HG03064 (cell line): ENCODE results near the gene TRIO.
"Not testable (repeated sequence)": the region's sequence is repeated elsewhere in the genome, so short reads cannot be mapped to it uniquely, and the experiment has no call there.

Experiments used
- ATAC-seq: cut with Tn5 transposase; IDR thresholded peaks from one replicate; pipeline ENCODE4 v1.9.1; 2021; ENCODE audit warnings: low read depth; ENCODE audit not compliant: unreplicated experiment

Gene TRIO

GRCh38 chr5:14364576-14365472, 221.7 kb downstream of the TRIO start:
- no peak for ATAC-seq

- no peak for ATAC-seq
Measured at GRCh38 chr5:14365831-14366430, 222.8 kb downstream of the TRIO start.

GRCh38 chr5:14366763-14367162, 223.6 kb downstream of the TRIO start:
- no peak for ATAC-seq

GRCh38 chr5:14367364-14367763, 224.2 kb downstream of the TRIO start:
- ATAC-seq: no peak

- ATAC-seq: no peak
Measured at GRCh38 chr5:14369780-14370179, 226.6 kb downstream of the TRIO start.

GRCh38 chr5:14370386-14370785, 227.2 kb downstream of the TRIO start:
- ATAC-seq: no peak

- no peak for ATAC-seq
Measured at GRCh38 chr5:14373685-14374084, 230.5 kb downstream of the TRIO start.

- no peak for ATAC-seq
Measured at GRCh38 chr5:14374100-14374499, 231.0 kb downstream of the TRIO start.

GRCh38 chr5:14376789-14377188, 233.6 kb downstream of the TRIO start:
- no peak for ATAC-seq

GRCh38 chr5:14379739-14380497, 236.8 kb downstream of the TRIO start:
- ATAC-seq: no peak

- no peak for ATAC-seq
Measured at GRCh38 chr5:14380712-14381111, 237.6 kb downstream of the TRIO start.

GRCh38 chr5:14382640-14383039, 239.5 kb downstream of the TRIO start:
- ATAC-seq: no peak

- ATAC-seq: no peak
Measured at GRCh38 chr5:14383923-14384322, 240.8 kb downstream of the TRIO start.

GRCh38 chr5:14385019-14385418, 241.9 kb downstream of the TRIO start:
- no peak for ATAC-seq

GRCh38 chr5:14386884-14387624, 243.9 kb downstream of the TRIO start:
- no peak for ATAC-seq

GRCh38 chr5:14388741-14389140, 245.6 kb downstream of the TRIO start:
- ATAC-seq: no peak

GRCh38 chr5:14392552-14392951, 249.4 kb downstream of the TRIO start:
- not testable (repeated sequence) for ATAC-seq

- no peak for ATAC-seq
Measured at GRCh38 chr5:14394365-14394764, 251.2 kb downstream of the TRIO start.

- ATAC-seq: no peak
Measured at GRCh38 chr5:14395411-14395810, 252.3 kb downstream of the TRIO start.

- no peak for ATAC-seq
Measured at GRCh38 chr5:14396066-14396465, 252.9 kb downstream of the TRIO start.

- no peak for ATAC-seq
Measured at GRCh38 chr5:14396737-14397136, 253.6 kb downstream of the TRIO start.
